EL (cell line): ENCODE data around the gene ZNF627.
"Not testable (repeated sequence)": the region's sequence is repeated elsewhere in the genome, so short reads cannot be mapped to it uniquely, and the experiment has no call there.

ENCODE experiments used
- DNase-seq: peaks from one replicate; pipeline ENCODE4 v3.0.0-alpha.2; 2016

Gene ZNF627

GRCh38 chr19:11597202-11598102 is at the start of gene ZNF627:
TSS of gene ZNF627 (plus strand) at chr19:11597483. CDS start at chr19:11597628, 145 bp downstream.
- peak; percentile 99 for DNase-seq

GRCh38 chr19:11547929-11548700 is 49.2 kb upstream of the ZNF627 start:
- no peak for DNase-seq

DNA sequence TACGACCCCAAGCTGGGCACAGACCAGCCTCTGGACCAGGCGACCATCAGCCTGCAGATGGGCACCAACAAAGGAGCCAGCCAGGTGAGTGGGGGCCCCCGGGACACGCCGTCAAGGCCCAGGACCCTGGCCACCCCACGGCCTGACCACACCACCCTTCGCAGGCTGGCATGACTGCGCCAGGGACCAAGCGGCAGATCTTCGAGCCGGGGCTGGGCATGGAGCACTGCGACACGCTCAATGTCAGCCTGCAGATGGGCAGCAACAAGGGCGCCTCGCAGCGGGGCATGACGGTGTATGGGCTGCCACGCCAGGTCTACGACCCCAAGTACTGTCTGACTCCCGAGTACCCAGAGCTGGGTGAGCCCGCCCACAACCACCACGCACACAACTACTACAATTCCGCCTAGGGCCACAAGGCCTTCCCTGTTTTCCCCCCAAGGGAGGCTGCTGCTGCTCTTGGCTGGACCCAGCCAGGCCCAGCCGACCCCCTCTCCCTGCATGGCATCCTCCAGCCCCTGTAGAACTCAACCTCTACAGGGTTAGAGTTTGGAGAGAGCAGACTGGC is 47.8 kb upstream of the ZNF627 start:
- no peak for DNase-seq

GRCh38 chr19:11550265-11550664 is 47.0 kb upstream of the ZNF627 start:
- DNase-seq, result no peak

GRCh38 chr19:11551603-11552235 is 45.6 kb upstream of the ZNF627 start:
- DNase-seq, result peak; percentile 30

GRCh38 chr19:11552666-11553372 is 44.5 kb upstream of the ZNF627 start:
- no peak for DNase-seq

- DNase-seq, result no peak
Measured at GRCh38 chr19:11554160-11554559, 43.1 kb upstream of the ZNF627 start.

DNA sequence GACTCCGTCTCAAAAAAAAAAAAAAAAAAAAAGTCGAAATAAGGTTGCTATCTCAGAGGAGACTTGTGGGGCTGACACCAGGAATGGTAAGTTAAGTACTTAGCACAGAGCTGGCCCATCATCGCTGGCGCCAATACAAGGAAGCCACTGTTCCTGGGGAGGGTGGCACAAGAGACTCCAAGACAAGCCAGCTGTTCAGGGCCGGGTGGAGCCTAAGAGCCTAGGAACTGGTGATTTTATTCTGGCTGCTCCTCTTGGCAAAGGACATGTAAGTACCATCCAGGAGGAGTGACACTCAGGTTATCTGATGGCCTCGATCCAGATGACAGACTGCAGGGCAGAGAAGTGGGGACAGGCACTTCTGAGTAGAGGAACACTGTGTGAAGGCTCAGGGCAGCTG is 42.0 kb upstream of the ZNF627 start:
- DNase-seq, result no peak

GRCh38 chr19:11556634-11557420 is 40.5 kb upstream of the ZNF627 start:
- no peak for DNase-seq

DNA sequence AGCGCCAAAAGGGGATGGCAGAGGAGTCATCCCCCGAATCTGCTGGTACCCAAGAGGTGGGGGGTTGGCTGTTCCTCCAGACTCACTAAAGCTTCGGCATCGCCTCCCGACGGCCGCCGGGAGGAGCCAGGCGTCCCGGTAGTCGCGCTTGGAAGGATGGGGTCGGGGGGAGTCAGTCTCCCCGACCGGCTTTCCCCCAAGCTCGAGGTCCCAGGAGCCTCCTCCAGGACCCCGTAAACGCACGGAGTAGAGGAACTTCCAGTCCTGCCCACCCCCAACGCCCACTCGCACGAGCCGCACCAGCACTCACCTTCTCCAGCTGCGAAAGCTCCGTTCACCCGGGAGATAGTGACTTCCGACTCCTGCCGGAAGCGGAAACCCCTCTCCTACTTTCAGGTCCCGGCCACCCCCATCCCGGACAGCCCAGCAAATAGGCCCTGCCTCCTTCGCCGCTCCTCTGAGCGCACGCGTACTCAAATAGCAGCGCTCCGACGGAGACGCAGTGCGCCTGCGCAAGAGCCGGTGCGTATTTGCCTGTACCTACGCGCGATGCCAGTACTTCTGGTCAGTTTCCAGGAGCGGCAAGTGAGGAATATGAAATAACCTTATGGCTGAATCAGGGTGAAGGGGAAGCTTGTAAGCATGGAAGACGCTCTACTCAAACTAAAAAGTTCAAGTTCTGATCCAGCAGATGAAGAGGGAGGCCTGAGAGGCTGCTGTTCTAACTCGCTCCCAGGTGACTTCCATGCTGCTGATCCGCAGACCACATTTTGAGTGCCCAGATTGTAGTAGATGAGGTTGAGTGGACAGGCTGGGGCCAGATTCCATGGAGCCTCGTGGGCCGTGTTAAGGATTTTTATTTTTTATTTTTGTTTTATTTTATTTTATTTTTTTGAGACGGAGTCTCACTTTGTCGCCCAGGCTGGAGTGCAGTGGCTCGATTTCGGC is 38.1 kb upstream of the ZNF627 start, which contains the start of gene ELOF1:
Gene ELOF1 (minus strand): TSS at position 350 of the 948 bp plus-strand sequence. CDS start 4,883 bp downstream, outside the sequence.
- peak; percentile 98 for DNase-seq

- peak; percentile 75 for DNase-seq
Measured at GRCh38 chr19:11560404-11561051, 36.8 kb upstream of the ZNF627 start.

GRCh38 chr19:11563532-11563931 is 33.8 kb upstream of the ZNF627 start:
- no peak for DNase-seq

DNA sequence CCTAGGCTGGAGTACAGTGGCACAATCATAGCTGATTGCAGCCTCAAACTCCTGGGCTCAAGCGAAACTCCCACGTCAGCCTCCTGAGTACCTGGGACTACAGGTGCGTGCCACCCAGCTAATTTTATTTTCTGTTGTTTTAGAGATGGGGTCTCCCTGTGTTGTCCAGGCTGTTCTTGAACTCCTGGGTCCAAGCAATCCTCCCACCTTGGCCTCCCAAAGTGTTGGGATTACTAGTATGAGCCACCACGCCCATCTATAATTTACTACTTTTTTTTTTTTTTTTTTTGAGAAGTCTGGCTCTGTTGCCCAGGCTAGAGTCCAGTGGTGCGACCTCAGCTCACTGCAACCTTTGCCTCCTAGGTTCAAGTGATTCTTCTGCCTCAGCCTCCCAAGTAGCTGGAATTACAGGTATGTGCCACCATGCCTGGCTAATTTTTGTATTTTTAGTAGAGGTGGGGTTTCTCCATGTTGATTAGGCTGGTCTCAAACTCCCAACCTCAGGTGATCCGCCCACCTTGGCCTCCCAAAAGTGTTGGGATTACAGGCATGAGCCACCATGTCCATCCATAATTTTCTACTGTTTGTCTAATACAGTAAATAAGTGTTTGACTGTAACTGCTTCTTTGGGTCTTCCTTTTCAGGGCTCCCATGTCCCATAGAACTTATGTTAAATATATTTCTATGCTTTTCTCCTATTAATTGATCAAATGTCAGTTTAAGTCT is 33.0 kb upstream of the ZNF627 start:
- not testable (repeated sequence) for DNase-seq

DNA sequence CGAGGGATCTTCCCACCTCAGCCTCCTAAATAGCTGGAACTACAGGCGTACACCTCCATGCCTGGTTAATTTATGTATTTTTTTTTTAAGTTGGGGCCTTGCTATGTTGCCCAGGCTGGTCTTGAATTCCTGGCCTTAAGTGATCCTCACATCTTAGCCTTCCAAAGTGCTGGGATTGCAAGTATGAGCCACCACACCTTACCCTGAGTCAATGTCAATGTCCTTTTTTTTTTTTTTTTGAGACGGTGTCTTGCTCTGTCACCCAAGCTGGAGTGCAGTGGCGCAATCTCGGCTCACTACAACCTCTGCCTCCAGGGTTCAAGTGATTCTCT is 31.7 kb upstream of the ZNF627 start:
- not testable (repeated sequence) for DNase-seq

DNA sequence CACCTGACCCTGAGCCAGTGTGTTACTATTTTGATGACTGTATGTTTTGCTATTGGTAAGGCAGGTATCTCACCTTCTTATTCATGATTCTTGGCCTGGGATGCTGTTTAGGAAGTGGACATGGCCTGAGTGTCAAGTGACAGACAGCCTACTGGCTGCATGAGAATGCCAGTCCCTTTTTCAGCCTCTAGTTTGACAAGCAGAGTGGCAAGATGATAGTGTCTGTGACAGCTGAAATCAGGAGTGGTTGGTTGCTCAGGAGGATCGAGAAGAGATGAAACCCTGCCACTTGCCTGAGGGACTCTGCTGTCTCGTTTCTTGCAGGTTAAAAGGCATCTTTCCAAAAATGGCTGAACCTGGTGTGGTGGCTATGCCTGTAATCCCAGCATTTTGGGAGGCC is 31.1 kb upstream of the ZNF627 start:
- no peak for DNase-seq

GRCh38 chr19:11570039-11570462 is 27.2 kb upstream of the ZNF627 start:
- DNase-seq, result no peak

DNA sequence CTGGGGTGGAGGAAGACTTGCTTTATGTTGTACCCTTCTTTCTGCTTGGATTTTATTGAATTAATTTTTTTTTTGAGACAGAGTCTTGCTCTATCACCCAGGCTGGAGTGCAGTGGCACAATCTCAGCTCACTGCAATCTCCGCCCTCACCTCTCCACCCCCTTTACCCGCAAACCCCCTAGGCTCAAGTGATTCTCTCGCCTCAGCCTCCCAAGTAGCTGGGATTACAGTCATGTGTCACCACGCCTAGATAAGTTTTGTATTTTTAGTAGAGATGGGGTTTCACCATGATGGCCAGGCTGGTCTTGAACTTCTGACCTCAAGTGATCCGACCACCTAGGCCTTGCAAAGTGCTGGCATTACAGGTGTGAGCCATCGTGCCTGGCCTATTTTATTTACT is 23.9 kb upstream of the ZNF627 start:
- DNase-seq, result not testable (repeated sequence)

- DNase-seq, result not testable (repeated sequence)
Measured at GRCh38 chr19:11573763-11574162, 23.5 kb upstream of the ZNF627 start.

DNA sequence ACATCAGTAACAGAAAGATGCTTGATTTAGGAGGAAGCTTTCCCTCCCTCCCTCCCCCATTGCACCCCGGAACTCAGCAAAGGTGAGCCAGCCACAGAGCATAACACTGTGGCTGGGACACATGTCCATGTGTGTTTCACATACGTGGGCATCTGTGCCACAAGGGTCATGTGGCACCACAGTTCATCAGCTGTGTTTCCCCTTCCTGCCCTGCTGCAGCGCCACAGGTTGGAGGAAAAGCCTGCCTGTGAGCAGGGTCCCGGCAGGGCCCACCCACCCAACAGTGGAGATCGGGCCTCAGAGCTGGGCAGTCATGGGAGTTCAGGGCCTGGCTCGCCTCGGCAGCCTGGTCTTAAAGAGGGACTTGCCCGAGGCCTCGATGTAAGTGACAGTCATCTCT is 22.6 kb upstream of the ZNF627 start:
- DNase-seq, result no peak
